KBM-7 (cell line): ENCODE results near the gene SIRT4.
A peak's percentile ranks its signal among the peaks of the same experiment; 100 is the strongest.

Source experiments
- DNase-seq: peaks from one replicate; pipeline ENCODE4 v3.0.0-alpha.2; 2015
- in situ Hi-C: fragments of 300-500 bp; cut with MboI; formaldehyde crosslinking; loops from 2 replicates; pipeline ENCODE4 v1.14.3; 2020; ENCODE audit warnings: low sequenced_read_pairs, low pct_unique_long_range_greater_than_20kb, mixed read lengths

The SIRT4 gene

DNA sequence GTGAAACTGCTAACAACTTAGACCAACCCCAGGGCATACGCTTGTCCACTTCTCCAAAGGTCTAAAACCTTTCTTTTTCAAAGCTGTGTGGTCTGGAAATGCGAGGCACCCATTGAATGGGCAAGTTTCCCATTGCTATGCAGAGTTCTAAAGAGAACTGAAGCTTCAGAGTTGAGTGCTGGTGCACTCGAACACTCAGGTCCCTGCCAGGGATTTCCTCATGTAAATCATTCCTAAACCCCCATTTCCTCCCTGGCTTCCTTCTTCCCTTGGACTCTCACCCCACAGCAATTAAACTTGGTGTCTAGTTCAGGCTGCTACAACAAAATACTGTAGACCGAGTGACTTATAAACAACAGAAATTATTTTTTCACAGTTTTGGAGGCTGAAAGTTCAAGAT lies 34.4 kb upstream of the SIRT4 start:
- in situ Hi-C loops: no loop called here
- no peak for DNase-seq

DNA sequence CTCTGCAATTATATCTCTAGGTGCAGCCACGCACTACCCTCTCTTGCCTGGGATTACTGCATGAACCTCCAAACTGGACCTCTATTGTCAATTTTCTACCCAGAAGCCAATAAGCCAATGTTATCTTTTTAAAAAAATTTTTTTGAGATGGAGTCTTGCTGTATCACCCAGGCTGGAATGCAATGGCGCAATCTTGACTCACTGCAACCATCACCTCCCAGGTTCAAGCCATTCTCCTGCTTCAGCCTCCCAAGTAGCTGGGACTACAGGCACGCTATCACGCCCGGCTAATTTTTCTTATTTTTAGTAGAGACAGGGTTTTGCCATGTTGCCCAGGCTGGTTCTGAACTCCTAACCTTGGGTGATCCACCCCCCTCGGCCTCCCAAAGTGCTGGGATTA lies 25.4 kb upstream of the SIRT4 start:
- in situ Hi-C loops: no loop called here
- DNase-seq: no peak

DNA sequence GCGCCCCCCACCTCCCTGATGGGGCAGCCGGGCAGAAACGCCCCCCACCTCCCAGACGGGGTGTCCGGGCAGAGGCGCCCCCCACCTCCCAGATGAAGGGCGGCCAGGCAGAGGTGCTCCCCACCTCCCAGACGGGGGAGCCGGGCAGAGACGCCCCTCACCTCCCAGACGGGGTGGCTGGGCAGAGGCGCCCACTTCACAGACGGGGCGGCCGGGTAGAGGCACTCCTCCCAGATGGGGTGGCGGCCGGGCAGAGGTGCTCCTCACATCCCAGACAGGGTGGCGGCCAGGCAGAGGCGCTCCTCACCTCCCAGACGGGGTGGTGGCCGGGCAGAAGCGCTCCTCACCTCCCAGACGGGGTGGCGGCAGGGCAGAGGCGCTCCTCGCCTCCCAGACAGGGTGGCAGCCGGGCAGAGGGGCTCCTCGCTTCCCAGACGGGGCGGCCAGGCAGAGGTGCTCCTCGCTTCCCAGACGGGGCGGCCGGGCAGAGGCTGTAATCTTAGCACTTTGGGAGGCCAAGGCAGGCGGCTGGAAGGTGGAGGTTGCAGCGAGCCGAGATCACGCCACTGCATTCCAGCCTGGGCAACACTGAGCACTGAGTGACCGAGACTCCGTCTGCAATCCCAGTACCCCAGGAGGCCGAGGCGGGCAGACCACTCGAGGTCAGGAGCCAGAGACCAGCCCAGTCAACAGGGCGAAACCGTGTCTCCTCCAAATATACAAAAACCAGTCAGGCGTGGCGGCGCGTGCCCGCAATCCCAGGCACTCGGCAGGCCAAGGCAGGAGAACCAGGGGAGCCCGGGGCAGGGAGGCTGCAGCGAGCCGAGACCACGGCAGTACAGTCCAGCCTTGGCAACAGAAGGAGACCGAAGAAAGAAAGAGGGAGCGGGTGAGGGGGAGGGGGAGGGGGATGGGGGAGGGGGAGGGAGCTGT lies 23.7 kb upstream of the SIRT4 start:
- DNase-seq: no peak
- in situ Hi-C loops: no loop called here

DNA sequence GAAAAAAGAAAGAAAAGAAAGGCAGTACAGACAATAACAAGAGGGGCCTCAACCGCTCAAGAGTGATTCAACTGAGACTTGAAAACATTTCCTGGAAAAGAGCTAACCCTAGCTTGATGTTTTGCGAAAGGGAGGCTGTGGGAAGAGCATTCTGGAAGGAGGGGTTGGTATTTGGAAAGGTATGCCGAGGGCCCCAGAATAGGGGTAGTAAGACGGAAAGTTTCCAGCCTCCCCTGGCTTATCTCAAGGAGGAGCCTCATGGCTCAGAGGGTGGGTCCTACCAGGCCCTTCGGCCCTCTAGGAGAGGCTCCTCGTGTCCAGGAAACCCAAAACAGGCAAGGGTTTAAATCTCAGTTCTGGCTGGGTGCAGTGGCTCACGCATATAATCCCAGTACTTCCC lies 18.8 kb upstream of the SIRT4 start:
- no peak for DNase-seq
- in situ Hi-C loops: no loop called here

DNA sequence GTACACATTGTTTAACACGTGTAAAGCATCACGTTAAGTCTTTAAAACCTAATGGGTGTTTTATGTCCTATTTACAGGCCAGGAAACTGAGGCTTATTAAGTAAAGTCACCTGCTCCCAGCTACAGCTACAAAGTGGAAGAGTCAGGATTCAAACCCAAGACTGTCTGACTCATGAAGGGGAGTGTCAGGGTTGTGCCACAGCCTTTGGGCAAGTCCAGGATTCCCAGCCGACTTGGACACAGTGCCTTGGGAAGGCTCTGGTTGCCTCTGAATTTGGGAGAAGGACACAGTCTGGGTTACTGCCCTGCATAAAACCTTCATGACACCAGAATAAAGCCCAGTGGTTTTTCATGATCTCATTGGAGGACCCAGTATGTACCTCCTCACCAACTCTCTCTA lies 17.7 kb upstream of the SIRT4 start:
- in situ Hi-C loops: no loop called here
- no peak for DNase-seq

DNA sequence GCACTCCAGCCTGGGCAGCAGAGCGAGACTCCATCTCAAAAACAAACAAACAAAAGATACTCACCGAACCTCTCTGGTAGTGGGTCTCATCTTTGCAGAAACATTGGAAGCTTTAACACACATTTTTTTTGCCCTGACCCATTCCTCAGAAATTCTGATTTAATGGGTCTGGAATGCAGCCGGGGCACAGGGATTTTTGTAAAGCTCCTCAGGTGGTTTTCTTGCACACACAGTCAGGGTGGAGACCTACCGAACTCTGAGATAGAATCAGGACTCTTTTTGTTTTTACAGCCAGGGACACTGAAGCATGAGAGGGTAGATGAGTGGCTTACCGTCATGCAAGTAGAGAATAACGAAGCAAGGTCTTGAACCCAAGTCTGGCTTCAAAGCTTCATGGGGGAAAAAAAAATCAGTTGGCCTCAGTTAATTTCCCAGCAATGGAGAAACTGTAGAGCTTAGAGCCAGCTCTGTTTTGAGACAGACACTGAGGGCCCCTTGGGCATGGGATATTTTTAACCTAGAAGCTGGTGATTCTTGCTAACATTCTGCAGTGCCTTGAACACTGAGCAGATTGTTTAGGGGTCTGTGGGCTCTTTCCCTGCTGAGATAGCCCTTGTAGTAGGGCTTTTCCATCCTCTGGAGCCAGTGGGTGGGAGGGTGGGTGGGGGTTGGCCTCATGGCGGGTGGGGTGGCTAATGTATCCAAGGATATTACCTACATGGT lies 15.2 kb upstream of the SIRT4 start:
- in situ Hi-C loops: no loop called here
- DNase-seq: no peak

DNA sequence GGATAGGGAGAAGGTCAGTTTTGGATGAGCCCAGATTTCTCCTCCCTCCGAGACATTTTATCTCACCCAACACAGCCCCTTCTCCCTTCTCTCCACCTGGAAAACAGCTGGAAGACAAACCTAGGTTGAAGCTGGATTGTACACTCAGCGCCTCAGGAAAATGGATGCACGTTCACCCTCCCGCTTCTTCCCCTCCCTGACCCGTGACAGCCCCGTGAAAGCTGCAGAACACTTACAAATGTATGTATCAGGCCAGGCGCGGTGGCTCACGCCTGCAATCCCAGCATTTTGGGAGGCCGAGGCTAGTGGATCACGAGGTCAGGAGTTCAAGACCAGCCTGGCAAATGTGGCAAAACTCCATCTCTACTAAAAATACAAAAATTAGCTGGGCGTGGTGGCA lies 14.6 kb upstream of the SIRT4 start:
- DNase-seq: no peak
- in situ Hi-C loops: no loop called here

DNA sequence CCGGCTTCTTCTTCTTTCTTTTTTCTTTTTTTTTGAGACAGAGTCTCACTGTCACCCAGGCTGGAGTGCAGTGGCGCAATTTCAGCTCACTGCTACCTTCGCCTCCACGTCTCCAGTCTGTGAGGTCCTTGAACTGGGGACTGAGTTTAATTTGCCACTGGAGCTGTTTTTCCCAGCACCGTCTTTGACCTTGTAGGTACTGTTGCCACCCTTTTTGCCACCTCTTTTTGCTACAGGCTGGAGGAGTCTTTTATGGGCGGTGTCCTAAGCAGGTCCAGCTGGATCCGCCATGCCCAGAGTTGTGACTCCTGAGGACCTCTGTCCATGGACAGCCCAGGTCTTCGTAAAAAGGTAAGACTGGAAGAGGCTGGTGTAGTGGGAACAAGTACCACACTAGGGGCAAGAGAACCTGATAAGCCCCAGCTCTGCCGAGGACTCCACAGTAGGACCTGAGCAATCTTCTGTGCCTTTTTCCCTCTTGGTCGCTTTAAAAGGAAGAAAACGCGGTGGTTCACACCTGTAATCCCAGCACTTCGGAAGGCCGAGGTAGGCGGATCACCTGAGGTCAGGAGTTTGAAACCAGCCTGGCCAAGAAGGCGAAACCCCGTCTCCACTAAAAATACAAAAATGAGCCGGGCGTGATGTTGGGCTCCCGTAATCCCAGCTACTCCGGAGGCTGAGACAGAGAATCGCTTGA lies 11.4 kb upstream of the SIRT4 start:
- peak; percentile 47 for DNase-seq
- in situ Hi-C loops: no loop called here

DNA sequence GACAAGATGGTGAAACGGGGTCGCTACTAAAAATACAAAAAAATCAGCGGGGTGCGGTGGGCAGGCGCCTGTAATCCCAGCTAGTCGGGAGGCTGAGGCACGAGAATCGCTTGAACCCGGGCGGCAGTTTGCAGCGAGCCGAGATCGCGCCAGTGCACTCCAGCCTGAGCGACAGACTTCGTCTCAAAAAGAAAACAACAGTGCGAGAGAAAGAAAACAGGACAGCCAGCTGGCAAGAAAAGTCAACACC lies 9.8 kb upstream of the SIRT4 start:
- DNase-seq: no peak
- in situ Hi-C loops: no loop called here

DNA sequence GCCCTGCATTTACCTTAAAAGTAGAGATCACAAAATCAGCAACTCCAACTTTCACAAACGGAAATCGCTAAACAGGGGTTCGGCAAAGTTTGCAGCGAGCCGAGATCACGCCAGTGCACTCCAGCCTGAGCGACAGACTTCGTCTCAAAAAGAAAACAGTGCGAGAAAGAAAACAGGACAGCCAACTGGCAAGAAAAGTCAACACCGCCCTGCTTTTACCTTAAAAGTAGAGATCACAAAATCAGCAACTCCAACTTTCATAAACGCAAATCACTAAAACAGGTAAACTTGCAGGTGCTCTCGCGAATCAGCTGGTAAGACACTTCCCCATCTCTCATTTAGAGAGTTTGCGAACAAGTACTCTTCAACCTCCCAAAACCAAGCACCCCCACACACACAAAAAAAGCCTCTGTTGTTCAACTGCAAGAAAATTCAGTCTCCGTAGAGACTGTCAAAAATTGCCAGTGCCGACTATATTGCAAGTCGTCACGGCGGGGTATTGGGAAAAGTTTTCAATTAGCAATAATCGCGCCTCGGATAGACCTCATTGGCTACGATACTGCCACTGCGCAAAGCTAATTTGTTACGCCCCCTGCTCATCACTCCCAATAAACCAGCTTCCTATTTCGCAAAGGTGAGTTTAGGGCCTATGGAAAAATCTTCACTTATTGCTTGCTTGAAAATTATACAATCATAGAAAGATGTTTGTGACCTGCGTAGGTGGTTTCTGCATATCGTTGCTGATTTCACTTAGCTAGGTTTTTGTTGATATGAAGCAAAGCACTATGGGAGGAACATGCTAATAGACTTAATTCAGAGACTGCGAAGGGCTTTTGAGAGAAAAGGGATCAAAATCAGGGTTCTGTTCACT lies 9.2 kb upstream of the SIRT4 start, which contains the start of gene RNU4-1:
Gene RNU4-1, minus strand, starts transcription at position 577 of the 871 bp plus-strand sequence.
- DNase-seq: peak; percentile 95

DNA sequence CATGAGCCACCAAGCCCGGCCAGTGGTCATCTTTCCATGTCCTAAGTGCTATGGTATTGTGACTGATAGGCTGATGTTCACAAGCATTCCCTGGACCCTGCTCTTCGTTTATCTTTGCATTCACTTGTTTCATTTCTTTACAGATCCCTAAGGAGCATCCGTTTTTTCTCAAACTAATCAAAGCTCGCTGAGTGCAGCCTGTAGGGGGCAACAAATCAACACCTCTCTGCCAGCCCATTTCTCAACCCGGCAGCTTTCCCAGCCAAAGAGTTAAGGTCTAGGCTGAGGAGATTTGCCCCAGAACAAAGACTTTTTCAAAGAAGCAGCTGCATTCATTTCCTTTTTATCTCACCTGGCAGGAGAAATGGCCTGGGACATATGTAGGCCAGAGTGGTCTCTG lies 12.1 kb downstream of the SIRT4 start:
- in situ Hi-C loops: no loop called here
- DNase-seq: no peak

More for the DNA sequence above, 9.2 kb upstream of the SIRT4 start, which contains the start of gene RNU4-1:
- in situ Hi-C loops: no loop called here

DNA sequence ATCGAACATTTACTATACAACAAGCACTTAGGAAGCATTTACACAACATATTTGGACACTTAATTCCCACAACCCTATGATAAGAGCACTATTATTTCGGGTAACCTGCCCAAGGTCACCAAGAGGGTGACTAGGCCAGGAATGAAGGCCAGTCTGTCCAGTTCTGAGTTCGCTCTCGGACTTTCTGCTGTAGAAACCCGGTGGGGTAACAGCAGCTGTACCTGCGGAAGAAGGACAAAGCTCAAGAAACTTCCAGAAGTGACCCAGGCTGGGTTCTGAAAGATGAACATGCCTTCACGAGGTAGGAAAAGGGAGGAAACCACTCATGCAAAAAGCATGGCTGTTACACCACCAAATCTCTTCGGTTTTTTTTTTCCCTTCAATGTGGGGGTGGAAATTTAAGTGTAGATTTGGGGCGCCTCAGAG lies 14.7 kb downstream of the SIRT4 start:
- in situ Hi-C loops: no loop called here
- DNase-seq: no peak

DNA sequence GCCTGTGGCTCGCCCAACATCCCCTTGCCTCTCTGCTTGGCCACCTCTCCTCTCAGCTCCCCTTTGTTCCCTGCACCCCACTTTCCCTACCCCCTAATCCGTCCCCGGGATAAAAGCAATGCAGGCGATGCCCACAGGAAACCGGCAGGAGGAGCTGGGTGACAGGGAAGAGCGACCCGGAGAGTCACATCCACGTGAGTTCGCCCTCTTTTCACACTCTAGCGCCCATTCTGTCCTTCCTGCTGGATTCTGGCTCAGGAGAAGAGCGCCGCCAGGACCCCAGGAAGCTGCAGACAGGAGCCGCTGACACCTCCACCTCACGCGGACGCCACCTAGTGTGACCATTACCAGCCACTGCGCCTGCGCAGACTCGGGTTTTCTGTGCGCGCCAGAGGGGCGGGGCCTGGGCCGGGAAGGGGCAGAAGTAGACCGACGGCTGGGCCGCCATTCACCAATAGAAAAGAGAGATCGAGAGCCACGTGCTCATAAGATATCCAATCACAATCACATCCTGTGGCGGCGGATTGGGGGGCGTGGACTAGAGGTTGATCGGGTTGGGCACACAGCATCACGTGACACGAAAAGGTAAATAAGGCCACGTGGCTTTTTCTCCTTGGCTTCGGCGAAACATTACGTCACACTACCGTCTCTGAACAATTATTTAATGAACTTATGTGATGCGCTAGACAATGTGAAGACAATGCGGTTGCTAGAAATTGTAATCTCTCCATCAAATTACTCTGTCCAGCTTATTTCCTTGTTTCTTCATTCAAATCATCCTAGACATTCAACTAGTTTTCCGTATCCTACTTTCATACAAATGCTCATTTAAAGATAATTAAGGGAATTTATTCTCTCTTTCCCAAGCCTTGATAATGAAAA lies 15.3 kb downstream of the SIRT4 start:
- peak; percentile 100 for DNase-seq
- in situ Hi-C loops: no loop called here

DNA sequence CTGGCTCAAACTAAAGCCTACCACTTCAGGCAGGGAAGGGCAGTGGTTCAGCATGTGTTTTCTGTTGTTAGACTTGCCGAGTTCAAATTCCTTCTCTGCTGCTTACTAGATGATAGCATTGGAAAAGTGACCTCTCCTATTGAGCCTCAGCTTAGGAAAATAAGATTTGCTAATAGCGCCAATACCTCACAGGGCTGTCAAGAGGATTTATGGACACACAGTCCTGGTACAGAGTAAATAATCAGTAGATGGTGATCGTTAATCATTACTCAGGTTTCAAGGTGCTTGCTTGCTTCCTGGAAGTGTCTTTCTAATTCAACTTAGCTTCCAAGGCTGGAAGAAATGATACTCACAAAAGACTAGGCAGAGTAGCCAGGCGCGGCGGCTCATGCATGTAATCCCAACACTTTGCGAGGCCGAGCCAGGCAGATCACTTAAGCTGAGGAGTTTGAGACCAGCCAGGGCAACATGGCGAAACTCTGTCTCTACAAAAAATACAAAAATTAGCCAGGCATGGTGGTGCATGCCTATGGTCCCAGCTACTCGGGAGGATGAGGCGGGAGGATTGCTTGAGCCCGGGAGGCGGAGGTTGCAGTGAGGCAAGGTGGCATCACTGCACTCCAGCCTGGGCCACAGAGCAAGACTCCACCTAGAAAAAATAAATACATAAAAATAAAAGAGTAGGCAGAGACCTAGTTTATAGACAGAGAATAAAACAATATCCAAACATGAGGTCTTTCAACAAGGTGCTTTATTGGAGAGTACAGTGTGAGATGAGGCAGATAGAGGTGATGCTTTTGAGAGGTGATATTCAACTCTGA lies 19.5 kb downstream of the SIRT4 start:
- in situ Hi-C loops: no loop called here
- DNase-seq: no peak

DNA sequence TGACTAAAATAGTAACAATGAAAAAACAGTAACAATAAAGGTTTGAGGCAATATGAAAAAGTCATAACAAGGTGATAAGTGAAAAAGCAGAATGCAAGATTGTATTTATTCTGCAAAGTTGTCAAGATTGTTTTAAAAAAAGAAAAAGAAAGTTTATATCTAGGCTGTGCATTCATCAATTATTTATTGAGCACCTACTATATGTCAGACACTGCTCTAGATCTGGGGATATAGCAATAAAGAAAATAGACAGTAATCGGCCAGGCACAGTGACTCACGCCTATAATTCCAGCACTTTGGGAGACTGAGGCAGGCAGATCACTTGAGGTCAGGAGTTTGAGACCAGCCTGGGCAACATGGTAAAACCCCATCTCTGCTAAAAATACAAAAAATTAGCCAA lies 21.7 kb downstream of the SIRT4 start:
- DNase-seq: no peak
- in situ Hi-C loops: no loop called here

DNA sequence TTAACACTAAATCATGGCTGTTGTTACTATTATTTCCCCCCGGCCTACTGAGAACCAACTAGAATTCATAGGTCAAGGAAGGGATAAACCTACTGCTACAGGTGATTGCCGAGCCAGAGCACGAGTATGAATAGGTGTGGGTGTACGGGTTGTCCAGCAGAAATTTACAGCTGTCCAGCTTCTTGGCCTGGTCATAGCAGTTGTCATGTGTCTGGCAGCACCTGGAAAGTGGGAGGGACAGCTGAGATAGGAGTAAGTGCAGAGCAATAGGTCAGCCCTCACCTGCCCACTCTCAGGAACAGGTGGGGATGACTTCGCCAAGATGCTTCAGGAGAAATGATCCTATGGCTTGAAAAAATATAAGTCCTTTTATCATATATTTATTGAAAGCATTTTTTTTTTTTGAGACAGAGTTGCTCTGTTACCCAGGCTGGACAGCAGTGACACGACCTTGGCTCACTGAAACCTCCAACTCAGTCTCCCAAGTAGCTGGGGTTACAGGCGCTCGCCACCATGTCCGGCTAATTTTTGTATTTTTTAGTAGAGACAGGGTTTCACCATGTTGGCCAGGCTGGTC lies 22.8 kb downstream of the SIRT4 start:
- no peak for DNase-seq
- in situ Hi-C loops: no loop called here

DNA sequence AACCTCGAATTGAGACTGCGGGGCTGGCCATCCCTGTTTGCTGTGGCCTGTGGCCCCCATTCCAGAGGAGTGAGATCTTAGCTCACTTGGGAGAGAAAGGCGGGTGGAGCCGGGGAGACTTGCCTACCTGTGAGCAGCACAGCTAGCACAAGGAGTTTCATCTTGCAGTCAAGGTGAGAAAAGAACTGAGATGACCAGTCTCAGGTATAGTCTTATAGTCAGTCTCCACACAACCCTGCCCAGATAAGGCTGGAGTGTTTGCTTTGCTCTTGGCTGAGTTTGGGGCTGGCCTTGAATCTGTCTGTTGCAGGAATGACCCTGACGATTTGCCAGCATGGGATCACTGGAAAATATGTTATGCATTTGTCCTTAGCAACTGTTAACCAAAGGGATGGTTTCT lies 25.5 kb downstream of the SIRT4 start, which contains the start of gene PLA2G1B:
Gene PLA2G1B, minus strand, starts transcription at position 187 of the 400 bp plus-strand sequence. Its CDS starts 26 bp downstream, at position 161.
- in situ Hi-C loops: no loop called here
- no peak for DNase-seq
